SK-N-MC (cell line): ENCODE measurements around the gene KCNF1.

ENCODE experiments used
- DNase-seq: peaks from one replicate; pipeline ENCODE4 v3.0.0-alpha.2; 2011; ENCODE audit warnings: low read depth, low spot score
- H3K27ac ChIP-seq: fragments of 200-600 bp; sonication (generic); 2 replicates; pipeline ENCODE4 v1.5.1; 2016; ENCODE audit warnings: mixed run types
- H3K36me3 ChIP-seq: fragments of 200-600 bp; sonication (generic); 2 replicates; pipeline ENCODE4 v1.6.1; 2017; ENCODE audit warnings: antibody characterized with exemption, low read length, mixed read lengths; ENCODE audit not compliant: insufficient read depth
- H3K4me3 ChIP-seq: fragments of 200-600 bp; sonication (generic); 2 replicates; pipeline ENCODE4 v1.5.1; 2016
- H3K9ac ChIP-seq: fragments of 200-600 bp; sonication (generic); 2 replicates; pipeline ENCODE4 v1.8.0; 2017; ENCODE audit warnings: mixed run types, mixed read lengths; ENCODE audit not compliant: insufficient read length
- H3K9me3 ChIP-seq: fragments of 200-600 bp; sonication (generic); 2 replicates; pipeline ENCODE4 v1.6.1; 2017; ENCODE audit warnings: low read depth, mild to moderate bottlenecking, antibody characterized with exemption, low read length, moderate library complexity, mixed read lengths
- EZH2 ChIP-seq: fragments of 200-600 bp; sonication (generic); IDR thresholded peaks from one replicate; pipeline ENCODE4 v1.6.1; 2017; ENCODE audit warnings: antibody characterized with exemption
- FOXP2 ChIP-seq: optimal IDR thresholded peaks from 2 replicates; pipeline ENCODE3; 2011; ENCODE audit warnings: mild to moderate bottlenecking, moderate library complexity; ENCODE audit not compliant: insufficient read depth; ENCODE audit errors: extremely low read length, control extremely low read depth
- POLR2AphosphoS5 ChIP-seq: IDR thresholded peaks from 2 replicates; pipeline ENCODE4 v1.6.1; 2012; ENCODE audit warnings: mild to moderate bottlenecking, low read depth, low read length, borderline replicate concordance

Gene KCNF1

DNA sequence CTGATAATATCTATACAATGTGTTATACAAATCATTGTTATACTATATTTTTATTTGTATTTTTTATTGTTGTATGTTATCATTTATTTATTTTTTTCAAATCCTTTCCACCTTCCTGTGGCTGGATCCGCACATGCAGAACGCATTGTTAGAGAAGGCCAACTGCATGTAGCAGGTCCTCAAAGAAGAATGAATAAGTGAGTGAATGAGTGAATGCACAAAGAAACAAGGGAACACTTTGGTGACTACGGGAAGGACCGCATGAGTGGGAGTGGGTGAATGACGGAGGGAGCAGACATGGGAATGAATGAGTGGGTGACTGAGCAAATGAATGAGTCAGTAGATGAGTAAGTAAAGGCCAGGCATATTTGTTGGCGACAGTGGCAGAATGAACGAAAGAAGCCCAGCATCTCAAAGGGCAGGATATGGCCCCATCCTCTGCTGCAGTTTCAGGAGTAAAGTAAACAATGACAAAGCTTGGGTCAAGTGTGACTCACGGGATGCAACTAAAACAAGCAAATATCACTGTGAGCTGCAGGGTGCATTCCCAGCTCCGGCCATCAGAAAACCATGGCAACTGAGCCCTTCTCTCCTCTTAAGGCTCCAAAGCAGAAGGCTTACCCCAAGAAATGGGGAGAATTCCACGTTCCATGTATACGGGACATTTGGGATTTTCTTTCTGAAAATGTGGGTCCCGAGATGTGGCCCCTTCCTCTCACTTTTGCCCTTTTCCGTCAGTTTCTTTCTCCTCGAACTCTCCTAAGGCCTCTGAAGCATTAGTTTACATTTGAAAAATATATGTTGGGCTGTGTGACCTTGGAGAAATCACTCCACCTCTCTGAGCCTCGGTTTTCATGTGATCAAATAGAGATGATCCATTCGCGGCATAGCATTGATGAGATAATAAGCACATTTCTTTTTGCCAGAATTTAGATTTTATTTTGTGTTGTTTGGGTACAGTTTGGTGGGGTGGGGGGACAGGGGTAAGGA, 24.5 kb downstream of the KCNF1 start:
- TF ChIP-seq POLR2AphosphoS5 (no peak), EZH2 (no peak), FOXP2 (no peak)
- H3K4me3 ChIP-seq: no peak overlapping the region
- H3K27ac ChIP-seq: no peak overlapping the region

DNA sequence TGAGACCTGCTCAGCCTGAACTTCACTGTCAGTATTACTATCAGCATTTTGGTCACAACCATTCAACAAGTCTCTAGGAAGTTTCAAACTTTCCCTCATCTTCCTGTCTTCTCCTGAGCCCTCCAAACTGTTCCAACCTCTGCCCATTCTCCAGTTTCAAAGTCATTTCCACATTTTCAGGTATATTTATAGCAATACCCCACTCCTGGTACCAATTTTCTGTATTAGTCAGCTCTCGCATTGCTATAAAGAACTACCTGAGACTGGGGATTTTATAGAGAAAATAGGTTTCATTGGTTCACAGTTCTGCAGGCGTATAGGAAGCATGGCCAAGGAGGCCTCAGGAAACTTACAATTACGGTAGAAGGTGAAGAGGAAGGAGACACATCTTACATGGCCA, 27.3 kb downstream of the KCNF1 start:
- Histone ChIP-seq H3K4me3 (no peak overlapping the region), H3K9me3 (no peaks in the 10 kb centered on the region), H3K36me3 (no peaks in the 10 kb centered on the region), H3K27ac (no peak overlapping the region), H3K9ac (no peak overlapping the region)
- no peak for DNase-seq
- TF ChIP-seq EZH2 (no peak), FOXP2 (no peak), POLR2AphosphoS5 (no peak)

More for the DNA sequence above, 24.5 kb downstream of the KCNF1 start:
- DNase-seq: no peak
- Histone ChIP-seq H3K9ac (no peak overlapping the region), H3K9me3 (no peaks in the 10 kb centered on the region), H3K36me3 (no peaks in the 10 kb centered on the region)

DNA sequence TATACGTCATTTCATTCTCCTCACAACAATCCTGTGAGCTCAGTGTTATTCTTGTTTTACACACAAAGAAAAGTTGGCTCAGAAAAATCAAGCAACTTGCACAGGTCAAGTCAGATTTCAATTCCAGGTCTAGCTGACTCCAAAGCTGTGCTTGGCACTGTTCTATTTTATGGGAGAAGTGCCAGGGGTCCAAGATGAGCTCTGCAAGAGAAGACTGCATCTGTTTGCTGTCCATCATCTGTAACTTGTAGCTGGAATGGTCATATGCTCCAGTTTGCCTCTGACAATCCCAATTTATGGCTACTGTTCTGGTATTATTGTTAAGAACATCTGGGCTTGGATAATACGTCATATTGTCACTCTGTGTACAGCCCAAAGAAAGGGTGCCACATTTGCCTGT, 28.9 kb downstream of the KCNF1 start:
- Histone ChIP-seq H3K4me3 (no peak overlapping the region), H3K9ac (no peak overlapping the region), H3K36me3 (no peaks in the 10 kb centered on the region), H3K9me3 (no peaks in the 10 kb centered on the region), H3K27ac (no peak overlapping the region)
- TF ChIP-seq POLR2AphosphoS5 (no peak), FOXP2 (no peak), EZH2 (no peak)
- no peak for DNase-seq

DNA sequence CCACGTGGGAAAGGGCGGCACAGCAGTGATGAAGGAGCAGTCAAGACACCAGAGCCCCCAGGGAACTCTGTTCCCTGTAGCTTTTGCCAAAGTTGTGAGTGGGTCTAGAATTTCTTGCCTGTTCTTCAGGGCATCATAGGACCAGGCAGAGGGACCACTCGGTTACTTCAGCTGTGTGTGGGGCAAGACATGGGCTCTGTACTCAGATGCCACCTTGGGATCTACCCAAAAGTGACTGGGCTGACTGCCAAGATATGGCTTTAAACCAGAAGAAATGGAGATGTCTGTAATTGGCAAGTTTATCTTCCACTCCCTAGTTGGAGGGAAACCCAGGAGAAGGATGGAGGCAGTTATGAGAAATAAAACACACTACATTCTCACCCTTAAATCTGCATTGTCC, 29.6 kb downstream of the KCNF1 start:
- Histone ChIP-seq H3K4me3 (no peak overlapping the region), H3K9ac (no peak overlapping the region), H3K27ac (no peak overlapping the region), H3K36me3 (no peaks in the 10 kb centered on the region), H3K9me3 (no peaks in the 10 kb centered on the region)
- TF ChIP-seq EZH2 (no peak), FOXP2 (no peak), POLR2AphosphoS5 (no peak)
- DNase-seq: no peak

DNA sequence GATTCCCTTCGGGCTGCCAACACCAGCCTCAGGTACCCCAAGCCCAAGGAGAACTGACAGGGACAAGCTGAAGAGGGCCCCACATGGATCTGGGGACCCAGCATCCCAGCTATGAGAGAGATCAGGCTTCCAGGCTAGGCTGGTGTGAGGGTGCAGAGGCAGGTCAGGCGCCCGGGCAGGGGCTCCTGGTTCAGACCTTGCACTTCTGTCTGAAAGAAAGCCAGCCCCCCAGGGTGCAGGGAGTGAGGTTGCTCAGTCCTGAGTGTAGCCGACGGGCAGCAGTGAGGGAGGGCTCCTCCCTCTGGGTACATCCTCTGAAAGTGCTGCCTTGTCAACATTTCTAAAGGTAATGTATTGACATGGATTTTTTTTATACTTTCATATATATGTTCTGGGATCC, 33.1 kb downstream of the KCNF1 start:
- Histone ChIP-seq H3K9me3 (no peaks in the 10 kb centered on the region), H3K36me3 (no peaks in the 10 kb centered on the region), H3K9ac (no peak overlapping the region), H3K4me3 (no peak overlapping the region), H3K27ac (no peak overlapping the region)
- no peak for DNase-seq
- TF ChIP-seq FOXP2: no peak
- TF ChIP-seq EZH2: no peak
- TF ChIP-seq POLR2AphosphoS5: no peak

DNA sequence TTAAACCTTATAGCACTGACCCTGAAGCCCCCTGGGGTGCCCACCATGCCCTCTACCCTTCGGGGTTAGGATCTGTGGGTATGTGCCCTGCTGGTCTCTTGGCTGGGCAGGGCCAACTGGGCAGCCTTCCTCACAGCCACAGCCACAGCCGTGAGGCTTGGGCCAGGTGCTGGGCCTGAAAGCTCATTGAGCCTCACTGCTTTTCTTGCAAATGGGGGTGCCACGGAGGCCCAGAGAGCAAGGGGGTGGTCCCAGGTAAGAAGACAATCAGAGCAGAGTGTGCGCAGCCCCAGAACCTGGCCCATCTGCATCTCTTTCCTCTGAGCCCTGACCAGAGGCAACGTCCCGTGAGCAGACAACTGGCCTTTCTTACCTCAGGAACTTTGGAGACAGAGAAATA, 34.7 kb downstream of the KCNF1 start:
- Histone ChIP-seq H3K9me3 (no peaks in the 10 kb centered on the region), H3K4me3 (no peak overlapping the region), H3K36me3 (no peaks in the 10 kb centered on the region), H3K27ac (no peak overlapping the region), H3K9ac (no peak overlapping the region)
- TF ChIP-seq FOXP2 (no peak), POLR2AphosphoS5 (no peak), EZH2 (no peak)
- no peak for DNase-seq

DNA sequence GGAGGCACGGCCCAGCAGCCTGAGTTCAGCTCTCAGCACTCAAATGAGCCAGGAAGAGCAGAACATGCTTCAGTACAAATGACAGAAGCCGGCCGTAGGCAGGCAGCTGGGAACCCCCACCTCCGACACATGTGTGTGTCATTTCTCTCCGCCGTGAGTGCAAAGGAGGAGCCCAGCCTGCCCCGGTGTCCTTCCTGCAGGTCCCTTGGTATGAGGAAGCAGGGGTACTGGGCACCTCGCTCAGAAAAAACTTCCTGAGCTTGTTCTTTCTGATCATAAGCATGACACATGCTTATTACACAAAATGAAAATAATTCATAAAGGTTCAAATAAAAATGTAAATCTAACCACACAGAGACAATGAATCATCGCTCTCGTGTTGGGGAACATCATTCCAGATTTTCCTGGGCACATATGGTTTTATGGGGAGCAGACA, 35.3 kb downstream of the KCNF1 start:
- TF ChIP-seq POLR2AphosphoS5 (no peak), EZH2 (no peak), FOXP2 (no peak)
- Histone ChIP-seq H3K36me3 (no peaks in the 10 kb centered on the region), H3K9me3 (no peaks in the 10 kb centered on the region), H3K4me3 (peak overlapping the region; percentile 10; the same call in 1 of the 2 replicates), H3K27ac (no peak overlapping the region; the same call in 1 of the 2 replicates), H3K9ac (no peak overlapping the region)
- DNase-seq: no peak

DNA sequence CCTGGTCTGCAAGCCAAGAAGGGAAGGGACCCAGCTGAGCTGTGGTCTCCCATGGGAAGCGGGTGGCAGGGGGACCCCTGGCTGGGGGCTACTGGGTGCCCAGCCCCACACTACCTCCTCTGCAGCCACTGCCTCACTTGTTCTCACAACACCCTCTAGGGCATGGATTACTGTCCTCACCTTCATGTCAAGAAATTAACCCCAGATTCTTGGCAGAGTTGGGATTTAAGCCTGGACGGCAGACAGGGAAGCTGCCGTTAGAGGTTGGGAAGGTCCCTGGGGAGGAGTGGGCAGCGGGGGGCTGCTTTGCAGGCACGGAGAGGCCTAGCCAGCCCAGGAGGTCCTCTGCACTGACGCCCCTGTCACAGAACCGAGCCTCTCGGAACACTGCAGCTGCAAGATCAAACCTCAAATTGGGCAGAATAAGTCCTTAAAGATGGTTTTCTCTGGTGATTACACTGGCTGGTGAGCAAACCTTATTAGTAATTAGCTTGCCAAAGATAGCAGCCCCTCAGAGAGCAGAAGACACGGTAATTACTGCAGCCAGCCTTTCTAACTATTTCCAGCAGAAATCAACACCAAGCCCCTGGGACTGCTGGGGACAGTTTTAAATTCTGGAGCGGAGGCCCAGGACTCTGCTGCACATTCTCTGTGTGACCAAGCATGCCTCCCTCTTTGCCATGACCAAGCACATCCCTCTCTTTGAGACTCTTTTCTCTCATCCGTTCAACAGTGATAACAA, 35.9 kb downstream of the KCNF1 start:
- H3K36me3 ChIP-seq: no peaks in the 10 kb centered on the region
- H3K9ac ChIP-seq: no peak overlapping the region
- H3K4me3 ChIP-seq: peak overlapping the region; percentile 10; the same call in 1 of the 2 replicates
- H3K27ac ChIP-seq: no peak overlapping the region; the same call in 1 of the 2 replicates
- no peaks in the 10 kb centered on the region for H3K9me3 ChIP-seq
- no peak for DNase-seq
- no peak for TF ChIP-seq FOXP2
- no peak for TF ChIP-seq EZH2
- no peak for TF ChIP-seq POLR2AphosphoS5
